Prostate gland (tissue), 2 donors: ENCODE results near the gene SMARCA5. TPM values are rescaled to one million over a fixed set of nuclear protein-coding genes. Genes with fewer than 3 reads are reported as not detected.

Experiments
- DNase-seq: peaks from one replicate; pipeline ENCODE4 v3.0.0-alpha.2; 2019; ENCODE audit warnings: low spot score
- H3K27ac ChIP-seq, 2 donors: fragments of 200-600 bp; sonication (generic); 2 replicates each; pipeline ENCODE4 v1.5.1; 2017 to 2019
- H3K27me3 ChIP-seq: fragments of 200-600 bp; sonication (generic); replicated peaks from 2 replicates; pipeline ENCODE4 v1.5.1; 2019; ENCODE audit not compliant: insufficient read depth
- H3K36me3 ChIP-seq, 2 donors: fragments of 200-600 bp; sonication (generic); 1 replicate in 1 of 2; 2 replicates in 1 of 2; pipeline versions ENCODE4 v1.5.1 to v1.8.1; 2017 to 2019
- H3K4me1 ChIP-seq: fragments of 200-600 bp; sonication (generic); replicated peaks from 2 replicates; pipeline ENCODE4 v1.5.1; 2019
- H3K4me3 ChIP-seq, 2 donors: fragments of 200-600 bp; sonication (generic); 2 replicates each; pipeline ENCODE4 v1.5.1; 2017 to 2019
- H3K9me3 ChIP-seq: fragments of 200-600 bp; sonication (generic); 2 replicates; pipeline ENCODE4 v1.5.1; 2017
- POLR2A ChIP-seq: fragments of 450-650 bp; IDR thresholded peaks from one replicate; pipeline ENCODE4 v1.6.1; 2016; ENCODE audit warnings: antibody characterized with exemption, mild to moderate bottlenecking
- POLR2AphosphoS5 ChIP-seq: sonication (generic); formaldehyde crosslinking; IDR thresholded peaks from one replicate; pipeline ENCODE4 v1.6.1; 2017; ENCODE audit warnings: antibody characterized with exemption
- WGBS: methylation state at CpG from one replicate; pipeline ENCODE4 v1.1.5; 2018; 5-methylcytosine and 5-hydroxymethylcytosine counted together
- intact Hi-C: fragments of 100-400 bp; cut with DNase I; formaldehyde crosslinking; loops from one replicate; pipeline ENCODE4 v1.14.2; 2022
- total RNA-seq, 2 donors: library from RNA; depleted of rRNA; stranded (reverse); fragments of >200 nt; gene quantifications; one replicate each; pipeline ENCODE4 v1.1.0, GENCODE V29; 2016
- TF ChIP-seq, protein P1 (sequence below), 4 experiments: fragments of 200-600 bp in 2 of 4; fragments of 450-650 bp in 2 of 4; sonication (generic) in 2 of 4; IDR thresholded peaks; 1 replicate in 3 of 4; 2 replicates in 1 of 4; pipeline ENCODE4 v1.5.1; 2016 to 2019; ENCODE audit warnings: antibody characterized with exemption in 4 of 4, mild to moderate bottlenecking in 2 of 4, moderate library complexity in 2 of 4

The SMARCA5 gene
- total RNA-seq, 2 donors from 2014 or later, result 36.7 to 62.5 TPM

DNA sequence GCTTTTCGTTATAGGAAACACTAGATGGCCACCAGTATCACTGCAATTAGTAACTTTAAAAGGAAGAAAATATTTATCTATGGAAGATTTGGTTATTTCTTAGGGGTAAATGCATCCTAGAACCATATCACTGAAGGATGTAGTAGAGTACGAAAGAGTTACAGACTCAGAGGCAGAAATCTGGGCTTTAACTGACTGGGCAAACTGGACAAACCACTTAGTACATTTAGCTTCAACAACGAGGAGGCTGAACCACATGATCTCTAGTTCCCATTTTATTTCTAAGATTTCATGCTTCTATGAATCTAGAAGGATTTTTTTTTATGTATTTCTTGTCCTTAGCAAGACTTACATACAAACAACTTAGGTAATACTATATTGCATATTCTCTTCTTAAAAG, 93.0 kb downstream of the SMARCA5 start:
- Histone ChIP-seq H3K27me3 (no peaks in the 10 kb centered on the region), H3K4me3 (no peak overlapping the region), H3K4me1 (no peaks in the 10 kb centered on the region), H3K36me3 (no peaks in the 10 kb centered on the region), H3K9me3 (no peaks in the 10 kb centered on the region), H3K27ac (no peak overlapping the region)
- WGBS, result 49% methylated on average over 3 of the region's 3 CpGs
- TF ChIP-seq POLR2AphosphoS5, result no peak
- TF ChIP-seq, protein P1, sequence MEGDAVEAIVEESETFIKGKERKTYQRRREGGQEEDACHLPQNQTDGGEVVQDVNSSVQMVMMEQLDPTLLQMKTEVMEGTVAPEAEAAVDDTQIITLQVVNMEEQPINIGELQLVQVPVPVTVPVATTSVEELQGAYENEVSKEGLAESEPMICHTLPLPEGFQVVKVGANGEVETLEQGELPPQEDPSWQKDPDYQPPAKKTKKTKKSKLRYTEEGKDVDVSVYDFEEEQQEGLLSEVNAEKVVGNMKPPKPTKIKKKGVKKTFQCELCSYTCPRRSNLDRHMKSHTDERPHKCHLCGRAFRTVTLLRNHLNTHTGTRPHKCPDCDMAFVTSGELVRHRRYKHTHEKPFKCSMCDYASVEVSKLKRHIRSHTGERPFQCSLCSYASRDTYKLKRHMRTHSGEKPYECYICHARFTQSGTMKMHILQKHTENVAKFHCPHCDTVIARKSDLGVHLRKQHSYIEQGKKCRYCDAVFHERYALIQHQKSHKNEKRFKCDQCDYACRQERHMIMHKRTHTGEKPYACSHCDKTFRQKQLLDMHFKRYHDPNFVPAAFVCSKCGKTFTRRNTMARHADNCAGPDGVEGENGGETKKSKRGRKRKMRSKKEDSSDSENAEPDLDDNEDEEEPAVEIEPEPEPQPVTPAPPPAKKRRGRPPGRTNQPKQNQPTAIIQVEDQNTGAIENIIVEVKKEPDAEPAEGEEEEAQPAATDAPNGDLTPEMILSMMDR (IDR thresholded peaks at IDR 0.05), result no peak
- TF ChIP-seq POLR2A, result no peak
- intact Hi-C loops, result no loop called here
- no peak for DNase-seq

Other genes starting within 250 kb of the SMARCA5 start
- 10 to 100 TPM; 13.7 to 61.1 TPM for gene GAB1, start 176.8 kb upstream of the SMARCA5 start, total RNA-seq
- gene FREM3, start 187.0 kb downstream of the SMARCA5 start, total RNA-seq, result under 1 TPM in 1 of 2 donors, not detected in 1; 0.06 TPM